Measurements from ENCODE around the gene CDK5RAP3.
A peak's percentile ranks its signal among the peaks of the same experiment; 100 is the strongest.
"Not testable (repeated sequence)": the region's sequence is repeated elsewhere in the genome, so short reads cannot be mapped to it uniquely, and the experiment has no call there.

Gene CDK5RAP3

GRCh38 chr17:47975823-47976205, 4.9 kb downstream of the CDK5RAP3 start:
- DNase-seq: no peak

- peak; percentile 88 for DNase-seq
Observed at GRCh38 chr17:47978324-47978723, 7.4 kb downstream of the CDK5RAP3 start.

GRCh38 chr17:47980541-47980940, 9.6 kb downstream of the CDK5RAP3 start:
- DNase-seq: no peak

- no peak for DNase-seq
Observed at GRCh38 chr17:47981462-47981861, 10.5 kb downstream of the CDK5RAP3 start.

GRCh38 chr17:47982091-47982617, 11.2 kb downstream of the CDK5RAP3 start:
- no peak for DNase-seq

- no peak for DNase-seq
Observed at GRCh38 chr17:47982645-47983390, 11.9 kb downstream of the CDK5RAP3 start.

GRCh38 chr17:47983492-47984223, 12.7 kb downstream of the CDK5RAP3 start:
- DNase-seq: no peak

- DNase-seq: no peak
Observed at GRCh38 chr17:47986520-47986919, 15.6 kb downstream of the CDK5RAP3 start.

GRCh38 chr17:47987240-47987835, 16.4 kb downstream of the CDK5RAP3 start:
- peak; percentile 78 for DNase-seq

- DNase-seq: not testable (repeated sequence)
Observed at GRCh38 chr17:47988445-47988844, 17.5 kb downstream of the CDK5RAP3 start.

GRCh38 chr17:47989159-47989558, 18.2 kb downstream of the CDK5RAP3 start:
- DNase-seq: no peak

- DNase-seq: no peak
Observed at GRCh38 chr17:47989700-47990099, 18.8 kb downstream of the CDK5RAP3 start.

- DNase-seq: no peak
Observed at GRCh38 chr17:47990962-47991731, 20.2 kb downstream of the CDK5RAP3 start.

GRCh38 chr17:47992216-47992615, 21.3 kb downstream of the CDK5RAP3 start:
- DNase-seq: no peak

GRCh38 chr17:47993031-47993564, 22.2 kb downstream of the CDK5RAP3 start:
- no peak for DNase-seq

GRCh38 chr17:47993964-47994363, 23.1 kb downstream of the CDK5RAP3 start:
- DNase-seq: no peak

GRCh38 chr17:47994724-47995123, 23.8 kb downstream of the CDK5RAP3 start:
- DNase-seq: no peak

- DNase-seq: peak; percentile 65
Observed at GRCh38 chr17:47995241-47995935, 24.5 kb downstream of the CDK5RAP3 start.

GRCh38 chr17:47996201-47996600, 25.3 kb downstream of the CDK5RAP3 start:
- DNase-seq: no peak

- no peak for DNase-seq
Observed at GRCh38 chr17:47997586-47997985, 26.7 kb downstream of the CDK5RAP3 start.

GRCh38 chr17:47998044-47998443, 27.1 kb downstream of the CDK5RAP3 start:
- DNase-seq: no peak

- no peak for DNase-seq
Observed at GRCh38 chr17:47999582-47999981, 28.7 kb downstream of the CDK5RAP3 start.

All from islet precursor cell (in vitro differentiated cells).